PFSK-1 (cell line): ENCODE results near the gene HTR4.

ENCODE experiments used
- FOXP2 ChIP-seq: optimal IDR thresholded peaks from 2 replicates; pipeline ENCODE3; 2011; ENCODE audit warnings: borderline replicate concordance, control low read depth, inconsistent platforms; ENCODE audit not compliant: insufficient read depth; ENCODE audit errors: extremely low read length, extremely low read depth
- POLR2AphosphoS5 ChIP-seq: IDR thresholded peaks from 2 replicates; pipeline ENCODE4 v1.6.1; 2012; ENCODE audit warnings: low read depth, mild to moderate bottlenecking, control low read depth, low read length, moderate library complexity
- REST ChIP-seq, 2 experiments: IDR thresholded peaks; 2 replicates each; pipeline versions ENCODE4 v1.6.1 to v1.8.0; 2011 to 2012; ENCODE audit warnings: low read depth in 2 of 2, low read length in 2 of 2, control low read depth in 1 of 2, inconsistent platforms in 1 of 2, mild to moderate bottlenecking in 1 of 2, moderate library complexity in 1 of 2; ENCODE audit not compliant: insufficient read depth in 1 of 2
- SIN3A ChIP-seq: IDR thresholded peaks from 2 replicates; pipeline ENCODE4 v1.6.1; 2012; ENCODE audit warnings: mild to moderate bottlenecking, low read length, moderate library complexity, borderline replicate concordance; ENCODE audit not compliant: insufficient read depth
- TAF1 ChIP-seq: IDR thresholded peaks from 2 replicates; pipeline ENCODE4 v1.6.1; 2012; ENCODE audit warnings: low read length, control low read depth, borderline replicate concordance; ENCODE audit not compliant: insufficient read depth

Gene HTR4

GRCh38 chr5:148620091-148620490 lies 34.2 kb downstream of the HTR4 start:
- TF ChIP-seq FOXP2 (no peak), REST (IDR thresholded peaks at IDR 0.05; ENCODE audit: insufficient read depth in 1 of 2, low read depth in 2 of 2, low read length in 2 of 2) (no peak), SIN3A (no peak), POLR2AphosphoS5 (no peak), TAF1 (no peak)

- TF ChIP-seq FOXP2 (no peak), TAF1 (no peak), POLR2AphosphoS5 (no peak), SIN3A (no peak), REST (IDR thresholded peaks at IDR 0.05; ENCODE audit: insufficient read depth in 1 of 2, low read depth in 2 of 2, low read length in 2 of 2) (no peak)
Observed at GRCh38 chr5:148619484-148619883, 34.8 kb downstream of the HTR4 start.

GRCh38 chr5:148615644-148616275 lies 38.6 kb downstream of the HTR4 start:
- TF ChIP-seq SIN3A (no peak), FOXP2 (no peak), REST (IDR thresholded peaks at IDR 0.05; ENCODE audit: insufficient read depth in 1 of 2, low read depth in 2 of 2, low read length in 2 of 2) (no peak), POLR2AphosphoS5 (no peak), TAF1 (no peak)

- TF ChIP-seq SIN3A (no peak), TAF1 (no peak), POLR2AphosphoS5 (no peak)
Observed at GRCh38 chr5:148607406-148607805, 46.9 kb downstream of the HTR4 start.

- no peak for TF ChIP-seq SIN3A
- no peak for TF ChIP-seq POLR2AphosphoS5
- no peak for TF ChIP-seq FOXP2
- TF ChIP-seq REST (IDR thresholded peaks at IDR 0.05; ENCODE audit: insufficient read depth in 1 of 2, low read depth in 2 of 2, low read length in 2 of 2): no peak
- no peak for TF ChIP-seq TAF1
Observed at GRCh38 chr5:148606296-148606695, 48.0 kb downstream of the HTR4 start.
